ENCODE measurements around the gene PGLYRP3.

The PGLYRP3 gene

GRCh38 chr1:153312570-153313186, at the start of gene PGLYRP3:
Gene PGLYRP3, minus strand, starts transcription at chr1:153312952. Its CDS starts 2,287 bp downstream, at chr1:153310665.
- ATAC-seq: no peak
- TF ChIP-seq CSRNP3 (CRISPR knock-in tag; IDR thresholded peaks at IDR 0.05) (no peak), TOX (CRISPR knock-in tag; IDR thresholded peaks at IDR 0.05; ENCODE audit: borderline replicate concordance) (no peak), TSHZ2 (CRISPR knock-in tag; IDR thresholded peaks at IDR 0.05) (no peak), BACH2 (CRISPR knock-in tag; IDR thresholded peaks at IDR 0.05; ENCODE audit: borderline replicate concordance) (no peak), ZFP30 (CRISPR knock-in tag; IDR thresholded peaks at IDR 0.05) (no peak), ARNTL (CRISPR knock-in tag; IDR thresholded peaks at IDR 0.05; ENCODE audit: borderline replicate concordance, low read depth) (no peak), PATZ1 (CRISPR knock-in tag; IDR thresholded peaks at IDR 0.05; ENCODE audit: borderline replicate concordance) (no peak), ESRRG (CRISPR knock-in tag; IDR thresholded peaks at IDR 0.05) (no peak), SNAI2 (CRISPR knock-in tag; IDR thresholded peaks at IDR 0.05) (no peak), ZFP3 (CRISPR knock-in tag; IDR thresholded peaks at IDR 0.05) (no peak), ZC3H10 (CRISPR knock-in tag; IDR thresholded peaks at IDR 0.05) (no peak), OSR1 (CRISPR knock-in tag; IDR thresholded peaks at IDR 0.05) (no peak)

- no peak for ATAC-seq
- no peak for TF ChIP-seq PPARA (CRISPR knock-in tag; IDR thresholded peaks at IDR 0.05; ENCODE audit: borderline replicate concordance)
- TF ChIP-seq ISL1 (CRISPR knock-in tag; IDR thresholded peaks at IDR 0.05): no peak
- no peak for TF ChIP-seq ZNF70 (CRISPR knock-in tag; IDR thresholded peaks at IDR 0.05)
Observed at GRCh38 chr1:153362187-153362775, 49.5 kb upstream of the PGLYRP3 start.

- no peak for ATAC-seq
- TF ChIP-seq TOX (CRISPR knock-in tag; IDR thresholded peaks at IDR 0.05; ENCODE audit: borderline replicate concordance) (no peak), ZC3H10 (CRISPR knock-in tag; IDR thresholded peaks at IDR 0.05) (no peak), RARB (CRISPR knock-in tag; IDR thresholded peaks at IDR 0.05) (no peak), CREB5 (CRISPR knock-in tag; IDR thresholded peaks at IDR 0.05; ENCODE audit: low read depth) (no peak), ZFP30 (CRISPR knock-in tag; IDR thresholded peaks at IDR 0.05) (no peak), TSHZ2 (CRISPR knock-in tag; IDR thresholded peaks at IDR 0.05) (no peak), ISL1 (CRISPR knock-in tag; IDR thresholded peaks at IDR 0.05) (no peak), ZNF70 (CRISPR knock-in tag; IDR thresholded peaks at IDR 0.05) (no peak), ZNF8 (CRISPR knock-in tag; IDR thresholded peaks at IDR 0.05) (no peak), ESRRG (CRISPR knock-in tag; IDR thresholded peaks at IDR 0.05) (no peak), CSDC2 (CRISPR knock-in tag; IDR thresholded peaks at IDR 0.05) (no peak), PPARA (CRISPR knock-in tag; IDR thresholded peaks at IDR 0.05; ENCODE audit: borderline replicate concordance) (no peak)
Observed at GRCh38 chr1:153361480-153362109, 48.8 kb upstream of the PGLYRP3 start.
